H1 (cell line): ENCODE measurements around the gene ARHGEF10L. TPM values are rescaled to one million over a fixed set of nuclear protein-coding genes. Genes with fewer than 3 reads are reported as not detected.

ENCODE experiments used
- EP300 ChIP-seq, 2 experiments: IDR thresholded peaks; 1 replicate in 1 of 2; 2 replicates in 1 of 2; pipeline ENCODE4 v1.6.1; 2011 to 2012; ENCODE audit warnings: low read depth in 2 of 2, low read length in 2 of 2, mild to moderate bottlenecking in 2 of 2, borderline replicate concordance in 1 of 2, inconsistent platforms in 1 of 2, moderate library complexity in 1 of 2
- EZH2 ChIP-seq: fragments of 200-600 bp; sonication (generic); IDR thresholded peaks from 2 replicates; pipeline ENCODE4 v1.7.1; 2012; ENCODE audit warnings: low read depth, mild to moderate bottlenecking, moderate library complexity, low read length, inconsistent platforms; ENCODE audit not compliant: severe bottlenecking
- SIN3A ChIP-seq, 2 experiments: IDR thresholded peaks in 1 of 2; conservative IDR thresholded peaks in 1 of 2; 2 replicates each; pipeline ENCODE4 v1.6.1; 2011 to 2012; ENCODE audit warnings: low read length in 2 of 2, improper control_type of control experiment in 1 of 2, low read depth in 1 of 2, mild to moderate bottlenecking in 1 of 2
- TCF12 ChIP-seq: IDR thresholded peaks from 2 replicates; pipeline ENCODE4 v1.6.1; 2011; ENCODE audit warnings: low read depth, mild to moderate bottlenecking, low read length
- polyA plus RNA-seq, 7 experiments: library from polyadenylated mRNA; depleted of rRNA in 3 of 7; stranded (reverse) in 5 of 7; unstranded in 2 of 7; fragments of >200 nt in 5 of 7; fragments of 200-250 nt in 2 of 7; gene quantifications; 1 replicate in 5 of 7; 2 replicates in 1 of 7; 4 replicates in 1 of 7; pipeline versions ENCODE4 v1.2.1 to v1.2.3, GENCODE V29; 2011 to 2013; ENCODE audit warnings: missing spikeins in 2 of 7, mixed read lengths in 2 of 7
- total RNA-seq: library from RNA; stranded (reverse); fragmentation: NEBNext Ultra II Directional; extraction: Animal tissue kit (Norgen Biotek cat#: 25700); gene quantifications from 2 replicates; pipeline ENCODE4 v1.2.1, GENCODE V29; 2021

The ARHGEF10L gene
- total and polyA plus RNA-seq, 2 of the 8 experiments (the other 6 are each of a cell fraction or from before 2014, with no cell fraction given), result 33.6 to 39.6 TPM

DNA sequence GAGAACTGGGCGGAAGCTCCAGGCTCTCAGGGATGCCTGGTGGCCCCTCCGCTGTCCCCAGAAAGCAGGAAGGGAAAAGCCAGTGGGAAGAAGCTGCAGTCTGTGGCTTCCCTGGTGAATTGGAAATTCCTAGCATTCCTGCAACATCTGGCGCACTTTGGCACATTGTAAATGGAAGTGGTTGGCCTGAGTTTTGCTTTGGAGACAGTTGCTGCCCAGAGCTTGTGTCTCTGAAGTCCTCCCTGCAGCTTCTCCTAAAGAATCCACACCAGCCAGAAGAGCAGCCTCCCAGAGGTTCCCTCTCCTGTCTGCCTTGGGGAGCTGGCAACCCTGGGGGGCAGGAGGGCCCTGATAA lies 48.2 kb downstream of the ARHGEF10L start (continued):
- TF ChIP-seq SIN3A (conservative IDR thresholded peaks at IDR 0.05 in 1 of 2, IDR thresholded peaks at IDR 0.05 in 1 of 2; ENCODE audit: low read depth in 1 of 2, low read length in 2 of 2) (peak in 1 of 2 experiments; percentile 46; a peak in 1 of 4 replicates), EP300 (IDR thresholded peaks at IDR 0.05; ENCODE audit: borderline replicate concordance in 1 of 2, low read depth in 2 of 2, low read length in 2 of 2) (peak in 1 of 2 experiments; percentile 85; a peak in 1 of 3 replicates), EZH2 (no peak), TCF12 (peak; percentile 95)
